Muscle of back (tissue), 10 donors: ENCODE measurements around the gene CCDC9B. TPM values are rescaled to one million over a fixed set of nuclear protein-coding genes. Genes with fewer than 3 reads are reported as not detected.

Experiments
- polyA plus RNA-seq, 10 donors: library from polyadenylated mRNA; unstranded; fragments of 120-200 nt; gene quantifications; one replicate each; pipeline ENCODE4 v1.2.1, GENCODE V29; 2013; ENCODE audit not compliant: insufficient read length in 10 of 10

The CCDC9B gene
- polyA plus RNA-seq, 10 donors, result 6.2 to 18.6 (median 13.0) TPM

Other genes starting within 250 kb of the CCDC9B start
- gene BMF, start 232.1 kb downstream of the CCDC9B start, polyA plus RNA-seq, result 10 to 100 TPM in 3 of 10 donors, 1 to 10 TPM in 7; 7.2 to 13.0 (median 8.9) TPM
- gene BUB1B, start 179.9 kb downstream of the CCDC9B start, polyA plus RNA-seq, result 10 to 100 TPM; 10.5 to 23.3 (median 14.1) TPM
- 1 to 10 TPM in 2 of 10 donors, under 1 TPM in 8; 0.17 to 2.7 (median 0.44) TPM for gene PAK6, start 101.9 kb downstream of the CCDC9B start, polyA plus RNA-seq
- gene ANKRD63, start 57.9 kb downstream of the CCDC9B start, polyA plus RNA-seq, result under 1 TPM in 3 of 10 donors, not detected in 7; 0.21 to 0.46 (median 0.34) TPM
- gene PLCB2, start 33.0 kb downstream of the CCDC9B start, polyA plus RNA-seq, result 10 to 100 TPM in 3 of 10 donors, 1 to 10 TPM in 7; 5.6 to 13.6 (median 8.7) TPM
- 10 to 100 TPM; 11.4 to 18.1 (median 12.4) TPM for gene INAFM2, start 17.2 kb downstream of the CCDC9B start, polyA plus RNA-seq
- under 1 TPM in 1 of 10 donors, not detected in 9; 0.39 TPM for gene PHGR1, start 10.1 kb upstream of the CCDC9B start, polyA plus RNA-seq
- 1 to 10 TPM in 6 of 10 donors, under 1 TPM in 4; 0.25 to 3.9 (median 1.5) TPM for gene DISP2, start 17.3 kb upstream of the CCDC9B start, polyA plus RNA-seq
- 10 to 100 TPM; 15.5 to 26.2 (median 21.7) TPM for gene KNSTRN, start 41.8 kb upstream of the CCDC9B start, polyA plus RNA-seq
- gene IVD, start 64.9 kb upstream of the CCDC9B start, polyA plus RNA-seq, result 10 to 100 TPM; 37.2 to 63.6 (median 51.9) TPM
- 10 to 100 TPM; 15.9 to 22.7 (median 18.2) TPM for gene BAHD1, start 100.0 kb upstream of the CCDC9B start, polyA plus RNA-seq
- gene CHST14, start 130.0 kb upstream of the CCDC9B start, polyA plus RNA-seq, result 10 to 100 TPM; 30.4 to 49.4 (median 36.8) TPM
- gene CCDC32, start 224.1 kb upstream of the CCDC9B start, polyA plus RNA-seq, result 10 to 100 TPM; 13.1 to 27.8 (median 17.7) TPM
- 10 to 100 TPM in 2 of 10 donors, 1 to 10 TPM in 8; 6.2 to 12.0 (median 8.0) TPM for gene RPUSD2, start 228.4 kb upstream of the CCDC9B start, polyA plus RNA-seq